Spleen (tissue), 11 donors: Measurements from ENCODE around the gene PDK2. TPM values are rescaled to one million over a fixed set of nuclear protein-coding genes. Genes with fewer than 3 reads are reported as not detected.
A peak's percentile ranks its signal among the peaks of the same experiment; 100 is the strongest.

Source experiments
- DNase-seq: peaks from one replicate; pipeline ENCODE4 v3.0.0-alpha.2; 2020
- H3K27ac ChIP-seq, 8 donors: fragments of 200-600 bp; sonication (generic) in 7 of 8; 1 replicate in 4 of 8; 2 replicates in 4 of 8; pipeline versions ENCODE4 v1.5.0 to v1.8.0; 2016 to 2021; ENCODE audit warnings: inconsistent platforms in 4 of 8, mild to moderate bottlenecking in 4 of 8, moderate library complexity in 1 of 8
- H3K27me3 ChIP-seq, 7 donors: fragments of 200-600 bp; sonication (generic) in 6 of 7; replicated peaks in 1 of 7; 1 replicate in 4 of 7; 2 replicates in 3 of 7; pipeline versions ENCODE4 v1.5.0 to v1.8.0; 2016 to 2021; ENCODE audit warnings: inconsistent platforms in 3 of 7, mild to moderate bottlenecking in 1 of 7
- H3K36me3 ChIP-seq, 6 donors: fragments of 200-600 bp; sonication (generic) in 5 of 6; 1 replicate in 4 of 6; 2 replicates in 2 of 6; pipeline versions ENCODE4 v1.5.0 to v1.8.0; 2016 to 2021; ENCODE audit warnings: inconsistent platforms in 2 of 6
- H3K4me1 ChIP-seq, 6 donors: fragments of 200-600 bp; sonication (generic) in 5 of 6; 1 replicate in 3 of 6; 2 replicates in 3 of 6; pipeline versions ENCODE4 v1.5.0 to v1.8.0; 2016 to 2021; ENCODE audit warnings: inconsistent platforms in 3 of 6
- H3K4me3 ChIP-seq, 8 donors: fragments of 200-600 bp; sonication (generic) in 7 of 8; 1 replicate in 4 of 8; 2 replicates in 4 of 8; pipeline versions ENCODE4 v1.5.0 to v1.8.0; 2016 to 2021; ENCODE audit warnings: inconsistent platforms in 4 of 8, mild to moderate bottlenecking in 4 of 8, moderate library complexity in 2 of 8
- H3K9me3 ChIP-seq, 8 donors: fragments of 200-600 bp; sonication (generic) in 7 of 8; 1 replicate in 4 of 8; 2 replicates in 4 of 8; pipeline versions ENCODE4 v1.5.0 to v1.8.0; 2016 to 2021; ENCODE audit warnings: inconsistent platforms in 4 of 8
- POLR2A ChIP-seq, 3 donors: fragments of 450-650 bp; IDR thresholded peaks; one replicate each; pipeline ENCODE4 v1.5.1; 2017; ENCODE audit warnings: antibody characterized with exemption in 3 of 3, mild to moderate bottlenecking in 1 of 3
- POLR2AphosphoS5 ChIP-seq, 3 donors: sonication (generic); formaldehyde crosslinking; IDR thresholded peaks; one replicate each; pipeline ENCODE4 v1.5.1; 2017; ENCODE audit warnings: antibody characterized with exemption in 3 of 3
- WGBS, 5 donors: extraction: QIAGEN DNeasy Blood & Tissue Kit in 3 of 5; methylation state at CpG; one replicate each; pipeline versions ENCODE4 v1.1.5 to v1.1.7; 2013 to 2018; 5-methylcytosine and 5-hydroxymethylcytosine counted together
- intact Hi-C: fragments of 100-400 bp; cut with DNase I; formaldehyde crosslinking; loops from one replicate; pipeline ENCODE4 v1.15.0; 2023; ENCODE audit warnings: low total_unique reads
- polyA plus RNA-seq, 3 donors: library from polyadenylated mRNA; stranded (reverse); fragments of 200-250 nt; gene quantifications; one replicate each; pipeline ENCODE4 v1.2.1, GENCODE V29; 2013
- total RNA-seq, 7 donors: library from RNA; depleted of rRNA in 3 of 7; stranded (reverse); fragments of >200 nt in 3 of 7; fragmentation: NEBNext Ultra II Directional in 4 of 7; extraction: Animal tissue kit (Norgen Biotek cat#: 25700) in 4 of 7; gene quantifications; one replicate each; pipeline versions ENCODE4 v1.1.0 to v1.2.1, GENCODE V29; 2016 to 2021
- TF ChIP-seq, protein P1 (sequence below), 11 experiments: fragments of 200-600 bp in 7 of 11; fragments of 450-650 bp in 4 of 11; sonication (generic) in 4 of 11; IDR thresholded peaks in 8 of 11; conservative IDR thresholded peaks in 3 of 11; 1 replicate in 7 of 11; 2 replicates in 4 of 11; pipeline versions ENCODE4 v1.4.0 to v1.8.0; 2016 to 2021; ENCODE audit warnings: antibody characterized with exemption in 11 of 11, inconsistent platforms in 4 of 11, mild to moderate bottlenecking in 1 of 11
- donor health status: healthy with polysubstance abuse.
- donor health status: DM: no; HTN: no; CAD: no; lungs with moderate emphysema.
- donor health status: DM: no; HTN: no; CAD: no.
- donor health status: Bipolar disorder and iron deficiency.
- donor health status: healthy.
- donor health status: DM: no; HTN: no; CAD: no.
- donor health status: DM: yes; HTN: yes; CAD: no.

PDK2 gene
- total and polyA plus RNA-seq, 10 donors = 8.7 to 41.5 (median 24.3) TPM

DNA sequence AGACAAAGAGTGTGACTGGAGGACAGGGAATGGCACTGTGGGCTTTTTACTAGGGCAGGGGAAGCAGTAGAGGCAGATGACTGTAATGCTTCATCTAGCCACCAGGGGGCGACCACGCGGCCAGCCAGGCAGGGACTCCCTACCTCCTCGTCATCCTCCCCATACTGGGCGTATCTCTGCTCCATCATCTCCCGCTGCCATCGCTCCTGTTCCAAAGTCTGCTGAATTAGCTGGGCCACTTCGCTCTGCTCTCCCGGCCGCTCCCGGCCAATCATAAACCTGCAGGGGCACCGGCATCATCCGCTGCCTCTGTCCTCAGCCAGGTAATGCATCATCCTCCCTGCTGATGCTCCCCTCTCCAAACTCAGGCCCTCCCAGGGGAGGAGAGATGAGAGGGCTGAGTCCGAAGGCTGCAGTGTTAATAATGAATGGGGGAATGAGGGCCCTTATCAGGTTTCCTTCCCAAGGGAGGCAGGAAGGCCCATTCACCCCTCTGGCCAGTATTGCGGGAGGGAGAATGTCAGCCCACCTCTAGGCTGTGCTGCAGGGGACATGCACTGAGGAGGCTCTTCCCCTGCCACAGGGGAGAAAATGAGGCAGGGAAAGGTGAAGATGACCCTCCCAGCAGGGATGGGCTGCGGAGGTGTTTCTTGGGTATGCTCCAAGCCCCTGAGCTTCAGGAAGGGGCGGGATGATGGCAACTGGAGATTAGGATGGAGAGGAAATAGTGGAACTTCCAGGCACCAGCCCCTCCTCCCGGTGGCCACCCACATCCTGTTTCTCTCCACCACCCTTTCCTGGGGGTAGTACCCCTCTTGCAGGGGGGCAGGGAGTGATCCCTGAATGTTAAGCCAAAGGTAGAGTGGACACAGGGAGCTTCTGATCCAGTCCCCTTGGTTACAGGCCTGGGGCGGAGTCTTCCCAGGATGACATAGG is 45.1 kb downstream of the PDK2 start:
- peaks cover 3 to 100% (median 97%) of the 10 kb centered on the region in 6 donors for H3K36me3 ChIP-seq
- H3K4me1 ChIP-seq = peaks cover 35 to 69% (median 61%) of the 10 kb centered on the region in 6 donors
- H3K27me3 ChIP-seq = no peaks in the 10 kb centered on the region
- H3K27ac ChIP-seq = peak overlapping the region; percentile 2 to 75 (median 54)
- intact Hi-C loops = no loop called here
- DNase-seq = peak; percentile 95
- peak overlapping the region in 3 of 8 donors; percentile 2 to 33 (median 7) for H3K4me3 ChIP-seq
- TF ChIP-seq POLR2A (IDR thresholded peaks at IDR 0.05) (no peak), POLR2AphosphoS5 (IDR thresholded peaks at IDR 0.05) (peak; percentile 51 to 74 (median 55))
- TF ChIP-seq, protein P1, sequence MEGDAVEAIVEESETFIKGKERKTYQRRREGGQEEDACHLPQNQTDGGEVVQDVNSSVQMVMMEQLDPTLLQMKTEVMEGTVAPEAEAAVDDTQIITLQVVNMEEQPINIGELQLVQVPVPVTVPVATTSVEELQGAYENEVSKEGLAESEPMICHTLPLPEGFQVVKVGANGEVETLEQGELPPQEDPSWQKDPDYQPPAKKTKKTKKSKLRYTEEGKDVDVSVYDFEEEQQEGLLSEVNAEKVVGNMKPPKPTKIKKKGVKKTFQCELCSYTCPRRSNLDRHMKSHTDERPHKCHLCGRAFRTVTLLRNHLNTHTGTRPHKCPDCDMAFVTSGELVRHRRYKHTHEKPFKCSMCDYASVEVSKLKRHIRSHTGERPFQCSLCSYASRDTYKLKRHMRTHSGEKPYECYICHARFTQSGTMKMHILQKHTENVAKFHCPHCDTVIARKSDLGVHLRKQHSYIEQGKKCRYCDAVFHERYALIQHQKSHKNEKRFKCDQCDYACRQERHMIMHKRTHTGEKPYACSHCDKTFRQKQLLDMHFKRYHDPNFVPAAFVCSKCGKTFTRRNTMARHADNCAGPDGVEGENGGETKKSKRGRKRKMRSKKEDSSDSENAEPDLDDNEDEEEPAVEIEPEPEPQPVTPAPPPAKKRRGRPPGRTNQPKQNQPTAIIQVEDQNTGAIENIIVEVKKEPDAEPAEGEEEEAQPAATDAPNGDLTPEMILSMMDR (IDR thresholded peaks at IDR 0.05 in 8 of 11, conservative IDR thresholded peaks at IDR 0.05 in 3 of 11) = peak; percentile 90 to 98 (median 96)
- no peaks in the 10 kb centered on the region for H3K9me3 ChIP-seq
- 23 to 33% (median 25%) methylated on average over 19 of the region's 19 CpGs for WGBS, 5 donors

DNA sequence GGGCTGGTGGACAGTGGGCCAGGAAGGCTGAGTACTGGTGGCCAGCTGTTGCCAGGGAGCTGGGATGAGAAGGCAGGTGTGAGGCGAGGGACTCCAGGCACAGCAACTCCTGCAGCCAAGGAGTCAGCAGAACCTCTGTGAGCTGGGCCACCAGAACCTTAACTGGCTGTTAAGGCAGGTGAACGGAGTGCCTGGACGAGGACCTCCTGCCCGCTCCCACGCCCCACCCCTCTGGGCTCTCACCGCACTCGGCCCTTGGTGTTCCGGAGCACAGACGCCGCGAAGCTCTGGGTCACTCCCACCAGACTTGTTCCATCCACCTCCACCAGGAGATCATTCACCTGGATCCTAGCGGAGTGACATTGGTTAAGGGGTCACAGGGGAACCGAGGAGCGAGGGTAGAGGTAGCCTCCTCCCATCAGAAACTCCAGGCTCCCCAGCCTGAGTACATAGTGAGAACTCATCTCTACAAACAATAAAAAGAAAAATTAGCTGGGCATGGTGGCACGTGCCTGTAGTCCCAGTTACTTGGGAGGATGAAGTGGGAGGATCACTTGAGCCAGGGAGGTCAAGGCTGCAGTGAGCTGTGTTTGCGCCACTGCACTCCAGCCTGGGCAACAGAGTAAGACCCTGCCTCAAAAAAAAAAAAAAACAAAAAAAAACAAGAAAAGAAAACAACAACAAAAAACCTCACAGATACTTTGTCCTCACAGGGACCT is 46.0 kb downstream of the PDK2 start:
- Histone ChIP-seq H3K4me3 (peak overlapping the region in 1 of 8 donors; percentile 33), H3K27ac (peak overlapping the region in 7 of 8 donors; percentile 5 to 75 (median 54)), H3K4me1 (peaks cover 44 to 79% (median 71%) of the 10 kb centered on the region in 6 donors), H3K36me3 (peaks cover 3 to 100% (median 87%) of the 10 kb centered on the region in 6 donors), H3K9me3 (no peaks in the 10 kb centered on the region), H3K27me3 (no peaks in the 10 kb centered on the region)
- WGBS, 5 donors = 83 to 91% (median 85%) methylated on average over 6 to 16 of the region's 16 CpGs
- no peak for DNase-seq
- intact Hi-C loops = no loop called here
- TF ChIP-seq POLR2AphosphoS5 (IDR thresholded peaks at IDR 0.05) = peak in 1 of 3 donors; percentile 34
- TF ChIP-seq POLR2A (IDR thresholded peaks at IDR 0.05) = no peak

DNA sequence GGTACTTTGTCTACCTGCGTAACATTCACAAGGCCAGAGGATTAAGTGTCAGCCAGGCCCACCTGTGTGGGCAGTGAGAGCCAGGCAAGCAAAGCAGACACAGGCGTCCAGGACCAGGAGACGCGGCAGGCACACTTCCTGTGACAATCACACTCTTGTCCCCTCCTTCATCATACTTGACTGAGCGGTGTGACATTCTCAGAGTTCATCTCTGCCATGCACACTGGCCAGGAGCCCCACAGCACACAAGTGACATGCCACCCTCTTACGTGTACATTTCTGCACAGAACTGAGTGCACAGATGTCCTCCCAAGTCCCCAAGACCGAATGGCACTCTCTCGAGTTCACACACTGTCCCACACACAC is 46.6 kb downstream of the PDK2 start:
- Histone ChIP-seq H3K27me3 (no peaks in the 10 kb centered on the region), H3K36me3 (peaks cover 3 to 100% (median 82%) of the 10 kb centered on the region in 6 donors), H3K4me1 (peaks cover 50 to 84% (median 76%) of the 10 kb centered on the region in 6 donors), H3K27ac (peak overlapping the region in 7 of 8 donors; percentile 5 to 75 (median 41)), H3K9me3 (no peaks in the 10 kb centered on the region), H3K4me3 (no peak overlapping the region)
- peak in 1 of 3 donors; percentile 19 for TF ChIP-seq POLR2AphosphoS5 (IDR thresholded peaks at IDR 0.05)
- TF ChIP-seq, protein P1 (IDR thresholded peaks at IDR 0.05 in 8 of 11, conservative IDR thresholded peaks at IDR 0.05 in 3 of 11) = no peak
- intact Hi-C loops = no loop called here
- DNase-seq = no peak
- WGBS, 5 donors = 37 to 47% (median 43%) methylated on average over 8 of the region's 8 CpGs

DNA sequence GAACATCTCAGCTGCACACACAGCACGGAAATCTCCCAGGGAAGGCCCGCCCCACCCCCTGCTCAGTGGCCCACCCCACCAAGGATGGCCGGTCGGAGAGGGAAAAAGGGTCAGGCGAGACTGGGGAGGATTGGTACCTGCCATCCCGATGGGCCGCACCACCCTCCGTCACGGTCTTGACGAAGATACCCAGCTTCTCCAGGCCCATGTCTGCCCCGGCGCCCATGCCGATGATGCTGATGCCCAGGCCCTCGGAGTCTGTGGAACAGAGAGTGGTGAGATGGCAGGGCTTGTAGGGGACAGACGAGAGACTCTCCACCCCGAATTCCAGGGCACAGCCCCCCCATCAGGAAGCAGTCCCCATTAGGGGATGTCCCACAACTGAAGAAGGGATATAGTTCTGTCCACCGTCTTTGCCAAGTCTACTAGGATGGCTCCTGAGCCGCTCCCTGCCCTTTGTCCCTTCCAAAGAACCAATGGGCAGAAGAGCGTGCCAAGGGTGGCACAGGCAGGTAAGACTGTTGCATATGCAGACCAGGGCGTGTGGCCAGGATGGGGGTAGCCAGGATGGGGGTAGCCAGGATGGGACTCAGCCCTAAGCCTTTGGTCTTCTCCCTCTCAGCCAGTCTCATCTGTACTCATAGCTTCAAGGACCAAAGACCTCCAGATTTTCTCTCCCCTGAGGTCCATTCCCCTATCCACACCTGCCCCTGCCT is 48.5 kb downstream of the PDK2 start:
- H3K36me3 ChIP-seq = peaks cover 0 to 82% (median 63%) of the 10 kb centered on the region in 6 donors
- intact Hi-C loops = no loop called here
- TF ChIP-seq POLR2A (IDR thresholded peaks at IDR 0.05) (no peak), POLR2AphosphoS5 (IDR thresholded peaks at IDR 0.05) (peak in 1 of 3 donors; percentile 49)
- no peaks in the 10 kb centered on the region for H3K27me3 ChIP-seq
- no peak for DNase-seq
- no peaks in the 10 kb centered on the region for H3K9me3 ChIP-seq
- peak overlapping the region in 2 of 8 donors; percentile 98 to 99 for H3K27ac ChIP-seq
- WGBS, 5 donors = 87 to 95% (median 93%) methylated on average over 12 to 20 of the region's 20 CpGs
- no peak overlapping the region for H3K4me3 ChIP-seq
- H3K4me1 ChIP-seq = peaks cover 64 to 100% (median 95%) of the 10 kb centered on the region in 6 donors
